Femur (tissue), 1 donor: ENCODE measurements around the gene GPR84.
A peak's percentile ranks its signal among the peaks of the same experiment; 100 is the strongest.

Experiments used
- DNase-seq: peaks from one replicate; pipeline ENCODE4 v3.0.0-alpha.2; 2017

The GPR84 gene

GRCh38 chr12:54373649-54374561 lies 9.6 kb upstream of the GPR84 start:
- DNase-seq: no peak

- DNase-seq: no peak
These were observed 8.0 kb upstream of the GPR84 start for GRCh38 chr12:54372113-54372806.

GRCh38 chr12:54371328-54372112 lies 7.2 kb upstream of the GPR84 start:
- DNase-seq: peak; percentile 82

DNA sequence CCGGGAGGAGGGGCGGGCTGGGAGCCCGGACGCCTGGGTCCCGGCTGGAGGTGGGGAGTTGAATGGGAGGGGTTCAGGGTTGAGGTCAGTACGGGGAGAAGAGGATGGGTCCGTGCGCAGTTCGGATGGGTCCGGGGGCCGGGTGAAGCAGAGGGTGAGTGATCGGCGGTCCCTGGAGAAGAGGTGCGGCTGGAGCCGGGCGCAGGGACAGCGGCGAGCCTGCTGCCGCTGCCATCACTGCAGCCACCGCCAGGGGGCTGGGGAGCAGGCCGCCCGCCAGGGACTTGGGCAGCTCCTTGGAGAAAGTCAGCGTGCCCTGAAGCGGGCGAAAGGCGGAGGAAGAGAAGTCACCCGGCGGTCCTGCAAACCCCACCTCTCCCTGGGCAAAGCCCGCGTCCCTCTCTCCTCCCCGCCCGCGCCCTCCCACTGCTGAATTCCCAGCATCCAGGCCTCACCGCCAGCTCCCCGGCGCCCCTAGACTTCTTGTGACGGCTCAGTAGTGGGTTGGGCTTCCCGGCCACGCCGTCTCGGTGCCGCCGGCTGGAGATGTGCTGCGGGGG lies 6.0 kb upstream of the GPR84 start:
- DNase-seq: peak; percentile 90

- peak; percentile 58 for DNase-seq
These were observed 5.4 kb upstream of the GPR84 start for GRCh38 chr12:54369597-54370131.

DNA sequence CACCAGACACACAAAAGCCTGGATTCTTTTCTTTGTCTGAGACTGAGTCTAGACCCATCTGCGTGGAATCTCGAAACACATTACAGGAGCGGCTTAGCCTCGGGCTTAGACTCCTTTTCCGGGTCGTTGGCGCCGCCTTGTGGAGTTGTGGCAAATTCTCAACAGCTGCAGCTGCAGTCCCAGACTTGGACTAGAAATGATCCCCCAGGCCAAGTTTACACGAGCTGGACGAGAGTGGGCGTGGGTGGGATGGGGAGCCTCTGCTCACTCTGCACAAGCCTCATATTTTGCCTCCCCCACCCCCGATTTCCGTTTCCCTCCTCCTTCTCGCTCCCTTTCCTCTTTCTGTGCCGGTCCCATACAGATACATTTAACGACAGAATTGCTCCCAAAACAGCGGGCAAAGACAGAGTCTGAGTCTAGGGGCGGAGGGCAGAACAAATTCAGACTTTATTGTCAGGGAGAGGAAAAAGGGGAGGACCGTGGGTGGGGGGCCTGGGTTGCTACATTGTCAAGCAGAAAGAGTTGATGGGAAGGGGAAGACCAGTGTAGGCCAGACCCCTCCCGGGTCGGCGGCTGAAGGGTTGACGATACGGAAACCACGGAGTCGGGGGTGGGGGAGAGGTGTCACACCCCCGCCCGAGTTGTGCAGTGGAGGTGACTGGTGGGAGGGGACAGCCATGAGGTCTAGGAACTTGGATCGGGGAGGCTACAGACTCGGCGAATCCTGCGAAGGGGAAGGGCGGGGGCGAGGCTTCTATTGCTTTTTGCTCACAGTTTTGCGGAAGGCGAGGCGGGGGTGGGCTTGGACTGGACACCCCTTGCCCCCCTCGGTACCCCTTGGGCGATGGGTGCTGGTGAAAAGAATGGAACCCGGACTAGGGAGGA lies 4.7 kb upstream of the GPR84 start:
- peak; percentile 96 for DNase-seq

DNA sequence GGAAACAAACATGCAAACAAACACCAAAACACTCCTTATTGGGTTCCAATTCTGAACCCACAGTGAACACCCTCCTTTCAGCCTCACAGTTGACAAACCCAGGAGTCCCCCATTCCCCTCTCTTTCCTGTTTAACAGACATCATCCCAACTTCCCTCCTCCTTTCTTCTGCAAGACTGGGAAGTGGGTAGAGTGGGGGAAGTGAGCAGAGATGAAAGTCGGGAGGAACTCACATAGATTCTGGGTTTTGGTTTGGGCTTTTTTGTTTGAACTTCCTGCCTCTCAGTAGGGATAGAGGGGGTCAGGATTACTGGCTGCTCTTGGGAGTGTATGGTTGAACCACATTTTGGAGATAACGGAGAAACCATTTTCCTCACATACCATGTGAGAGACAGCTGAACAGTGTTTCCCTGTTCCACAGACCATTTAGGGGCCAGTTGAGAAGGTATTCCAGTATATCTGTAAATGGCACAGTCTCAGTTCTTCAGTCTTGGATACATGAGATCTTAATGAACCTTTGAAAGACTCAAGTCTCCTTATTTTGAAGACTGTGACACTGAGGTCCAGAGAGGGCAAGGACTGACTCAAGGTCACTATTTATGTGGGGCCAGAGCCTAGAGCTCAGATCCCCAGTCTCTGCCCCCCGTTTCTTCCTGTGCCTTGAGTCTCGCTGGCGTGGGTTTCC lies 3.9 kb upstream of the GPR84 start:
- DNase-seq: no peak

DNA sequence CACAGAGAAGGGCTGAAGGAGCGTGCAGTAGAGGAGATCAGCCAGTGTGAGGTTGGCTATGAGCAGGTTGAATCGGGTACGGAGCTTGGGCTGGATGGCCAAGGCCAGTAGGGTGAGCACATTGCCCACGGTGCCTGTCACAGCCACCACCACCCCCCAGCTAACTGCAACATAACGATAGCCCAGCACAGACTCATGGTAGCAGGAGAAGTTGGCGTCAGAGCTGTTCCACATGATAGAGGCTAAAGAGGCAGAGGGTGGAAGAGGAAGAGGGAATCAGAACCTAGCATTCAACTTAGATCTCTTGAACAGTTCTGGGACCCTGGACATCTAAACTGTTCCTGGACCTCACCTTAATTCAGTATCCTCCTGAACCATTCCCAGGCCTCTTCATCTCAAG lies 668 bp downstream of the GPR84 start:
- DNase-seq: no peak

GRCh38 chr12:54363047-54363446 lies 1.2 kb downstream of the GPR84 start:
- no peak for DNase-seq

GRCh38 chr12:54360717-54361456 lies 3.4 kb downstream of the GPR84 start:
- peak; percentile 87 for DNase-seq

DNA sequence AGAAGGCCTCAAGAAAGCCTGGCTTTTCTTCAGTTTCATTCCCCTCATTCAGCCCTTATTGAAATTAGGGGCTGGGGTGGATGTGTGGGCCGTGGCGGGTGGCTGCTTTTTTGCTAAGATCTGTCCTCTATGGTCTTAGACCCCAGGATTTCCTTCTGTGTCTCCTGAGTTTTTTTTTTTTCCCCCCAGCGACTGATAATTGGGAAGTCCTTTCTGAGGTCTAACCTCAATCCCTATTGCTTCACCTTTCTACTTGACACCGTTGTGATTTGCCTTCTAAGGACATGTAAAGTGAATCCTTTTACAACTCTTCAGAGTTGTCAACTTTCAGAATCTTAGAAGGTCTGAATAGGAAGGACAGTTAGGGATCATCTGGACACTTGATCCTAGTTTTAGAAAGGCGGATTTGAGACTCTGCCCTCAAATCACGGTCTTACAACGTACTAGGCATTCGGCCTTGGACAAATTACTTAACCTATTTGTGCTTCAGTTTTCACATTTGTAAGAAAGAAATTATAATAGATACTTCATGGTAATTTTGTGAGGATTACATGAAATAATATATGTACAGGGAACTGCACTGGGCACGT lies 4.4 kb downstream of the GPR84 start:
- DNase-seq: no peak

- DNase-seq: peak; percentile 99
These were observed 5.1 kb downstream of the GPR84 start for GRCh38 chr12:54358945-54359761.

DNA sequence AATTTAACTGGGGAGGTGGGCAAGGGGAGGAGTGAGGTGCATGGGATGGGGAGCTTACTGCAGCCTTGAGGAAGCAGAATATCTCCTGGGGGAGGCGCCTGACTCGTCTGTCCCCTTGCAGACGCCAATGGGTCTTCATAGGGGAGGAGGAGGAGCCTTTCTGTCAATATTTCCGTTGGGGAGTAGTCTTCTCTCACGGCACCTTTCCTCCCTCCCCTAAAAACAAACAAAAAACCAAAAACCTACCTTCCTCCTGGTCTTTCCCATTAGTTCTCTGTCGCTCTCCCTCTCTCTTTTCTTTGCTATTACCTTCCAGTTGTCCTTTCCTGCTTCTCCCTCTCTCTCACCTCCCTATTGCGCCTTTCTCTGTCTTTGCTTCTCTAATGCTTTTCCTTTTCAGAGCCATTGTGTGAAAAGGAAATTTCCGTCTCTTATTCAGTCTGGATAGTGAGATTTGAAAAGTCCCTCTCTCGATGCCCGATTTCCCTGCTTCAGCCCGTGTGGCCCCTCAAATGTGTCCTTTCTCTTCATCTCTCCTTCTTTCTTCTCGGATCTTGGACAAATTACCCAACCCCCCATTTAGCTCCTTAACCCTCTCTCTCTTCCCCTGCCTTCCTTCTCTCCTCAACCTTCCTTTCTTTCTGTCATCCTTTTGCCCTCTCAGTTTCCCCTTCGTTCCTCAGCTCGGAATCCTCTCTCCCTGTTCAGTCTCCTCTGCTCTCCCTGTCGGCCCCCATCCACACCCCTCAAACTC lies 5.9 kb downstream of the GPR84 start:
- DNase-seq: peak; percentile 66

GRCh38 chr12:54357506-54358190 lies 6.6 kb downstream of the GPR84 start:
- no peak for DNase-seq

DNA sequence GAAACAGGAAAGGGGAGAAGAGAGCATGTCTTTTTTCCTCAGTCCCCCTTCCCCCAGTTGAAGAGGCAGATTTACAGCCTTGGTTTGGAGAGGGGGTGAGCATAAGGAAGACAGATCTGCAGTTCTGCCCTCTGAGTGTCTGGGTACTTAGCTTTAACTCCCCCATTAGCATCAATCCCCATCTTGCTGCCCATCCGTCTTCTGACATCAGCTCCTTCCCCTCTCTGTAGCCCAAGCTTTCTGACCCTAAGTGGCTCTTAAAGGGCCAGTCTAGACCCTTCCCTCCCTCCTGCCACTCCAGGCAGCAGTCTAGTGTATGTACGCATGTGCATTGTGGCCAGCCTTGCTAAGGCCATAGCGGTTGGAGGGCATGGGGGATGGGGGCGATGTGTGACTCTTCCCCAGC lies 7.3 kb downstream of the GPR84 start:
- no peak for DNase-seq

GRCh38 chr12:54356228-54356627 lies 8.1 kb downstream of the GPR84 start:
- DNase-seq: no peak

GRCh38 chr12:54355104-54355815 lies 9.0 kb downstream of the GPR84 start:
- DNase-seq: no peak
